ENCODE data around the gene ISM1.

- no peak for TF ChIP-seq SMC3 (conservative IDR thresholded peaks at IDR 0.05; ENCODE audit: poor library complexity)
- TF ChIP-seq POLR2AphosphoS5 (IDR thresholded peaks at IDR 0.05): no peak
These were observed 41.7 kb downstream of the ISM1 start for GRCh38 chr20:13262671-13263360.

All from neural cell (in vitro differentiated cells).